Activated naive CD4-positive, alpha-beta T cell treated with anti-CD3 and anti-CD28 coated beads, Interleukin-2, amount 50 U/mL, for 24 hours (primary cell): Measurements from ENCODE around the gene PNPLA1.

Experiments used
- H3K27ac Mint-ChIP-seq: one replicate; pipeline ENCODE4 v1.8.0; 2021; ENCODE audit warnings: mild to moderate bottlenecking, mixed read lengths
- H3K27me3 Mint-ChIP-seq: one replicate; pipeline ENCODE4 v1.8.0; 2021; ENCODE audit warnings: mixed read lengths
- H3K36me3 Mint-ChIP-seq: one replicate; pipeline ENCODE4 v1.8.0; 2021; ENCODE audit warnings: mixed read lengths
- H3K4me1 Mint-ChIP-seq: one replicate; pipeline ENCODE4 v1.8.0; 2021; ENCODE audit warnings: mixed read lengths
- H3K4me3 Mint-ChIP-seq: one replicate; pipeline ENCODE4 v1.8.0; 2021; ENCODE audit warnings: mild to moderate bottlenecking, mixed read lengths
- H3K9me3 Mint-ChIP-seq: one replicate; pipeline ENCODE4 v1.8.0; 2021; ENCODE audit warnings: mixed read lengths

The PNPLA1 gene

GRCh38 chr6:36314221-36315014 is 44.6 kb downstream of the PNPLA1 start:
- Mint-ChIP-seq H3K27ac (no peak overlapping the region), H3K27me3 (no peaks in the 10 kb centered on the region), H3K9me3 (no peaks in the 10 kb centered on the region), H3K4me3 (no peak overlapping the region), H3K36me3 (no peaks in the 10 kb centered on the region), H3K4me1 (no peaks in the 10 kb centered on the region)

- Mint-ChIP-seq H3K27me3 (no peaks in the 10 kb centered on the region), H3K4me1 (no peaks in the 10 kb centered on the region), H3K27ac (no peak overlapping the region), H3K9me3 (no peaks in the 10 kb centered on the region), H3K36me3 (no peaks in the 10 kb centered on the region), H3K4me3 (no peak overlapping the region)
Observed at GRCh38 chr6:36315921-36316320, 46.1 kb downstream of the PNPLA1 start.

GRCh38 chr6:36317623-36318022 is 47.8 kb downstream of the PNPLA1 start:
- no peak overlapping the region for H3K4me3 Mint-ChIP-seq

GRCh38 chr6:36318690-36319435 is 49.0 kb downstream of the PNPLA1 start:
- Mint-ChIP-seq H3K4me1 (no peaks in the 10 kb centered on the region), H3K27me3 (no peaks in the 10 kb centered on the region), H3K9me3 (no peaks in the 10 kb centered on the region), H3K4me3 (no peak overlapping the region), H3K36me3 (no peaks in the 10 kb centered on the region), H3K27ac (no peak overlapping the region)

More at GRCh38 chr6:36317623-36318022, 47.8 kb downstream of the PNPLA1 start:
- no peaks in the 10 kb centered on the region for H3K9me3 Mint-ChIP-seq
- H3K36me3 Mint-ChIP-seq: no peaks in the 10 kb centered on the region
- no peak overlapping the region for H3K27ac Mint-ChIP-seq
- no peaks in the 10 kb centered on the region for H3K27me3 Mint-ChIP-seq
- H3K4me1 Mint-ChIP-seq: no peaks in the 10 kb centered on the region

- H3K4me1 Mint-ChIP-seq: no peaks in the 10 kb centered on the region
Observed at GRCh38 chr6:36319436-36319762, 49.5 kb downstream of the PNPLA1 start.

GRCh38 chr6:36319821-36320220 is 50.0 kb downstream of the PNPLA1 start:
- no peak overlapping the region for H3K27ac Mint-ChIP-seq
- no peaks in the 10 kb centered on the region for H3K27me3 Mint-ChIP-seq
- no peaks in the 10 kb centered on the region for H3K4me1 Mint-ChIP-seq
- H3K4me3 Mint-ChIP-seq: no peak overlapping the region
- H3K9me3 Mint-ChIP-seq: no peaks in the 10 kb centered on the region
- H3K36me3 Mint-ChIP-seq: no peaks in the 10 kb centered on the region

More at GRCh38 chr6:36319436-36319762, 49.5 kb downstream of the PNPLA1 start:
- Mint-ChIP-seq H3K27me3 (no peaks in the 10 kb centered on the region), H3K36me3 (no peaks in the 10 kb centered on the region), H3K9me3 (no peaks in the 10 kb centered on the region), H3K27ac (no peak overlapping the region), H3K4me3 (no peak overlapping the region)

GRCh38 chr6:36320475-36320874 is 50.6 kb downstream of the PNPLA1 start:
- no peaks in the 10 kb centered on the region for H3K27me3 Mint-ChIP-seq
- no peaks in the 10 kb centered on the region for H3K36me3 Mint-ChIP-seq
- H3K27ac Mint-ChIP-seq: no peak overlapping the region

GRCh38 chr6:36322591-36322990 is 52.7 kb downstream of the PNPLA1 start:
- no peaks in the 10 kb centered on the region for H3K4me1 Mint-ChIP-seq

More at GRCh38 chr6:36320475-36320874, 50.6 kb downstream of the PNPLA1 start:
- Mint-ChIP-seq H3K4me3 (no peak overlapping the region), H3K9me3 (no peaks in the 10 kb centered on the region), H3K4me1 (no peaks in the 10 kb centered on the region)

GRCh38 chr6:36323062-36323461 is 53.2 kb downstream of the PNPLA1 start:
- H3K9me3 Mint-ChIP-seq: no peaks in the 10 kb centered on the region
- H3K27me3 Mint-ChIP-seq: no peaks in the 10 kb centered on the region
- no peak overlapping the region for H3K27ac Mint-ChIP-seq
- H3K4me1 Mint-ChIP-seq: no peaks in the 10 kb centered on the region
- no peak overlapping the region for H3K4me3 Mint-ChIP-seq
- no peaks in the 10 kb centered on the region for H3K36me3 Mint-ChIP-seq

More at GRCh38 chr6:36322591-36322990, 52.7 kb downstream of the PNPLA1 start:
- H3K27ac Mint-ChIP-seq: no peak overlapping the region
- H3K9me3 Mint-ChIP-seq: no peaks in the 10 kb centered on the region
- no peaks in the 10 kb centered on the region for H3K27me3 Mint-ChIP-seq
- no peak overlapping the region for H3K4me3 Mint-ChIP-seq
- H3K36me3 Mint-ChIP-seq: no peaks in the 10 kb centered on the region

- no peak overlapping the region for H3K4me3 Mint-ChIP-seq
- no peaks in the 10 kb centered on the region for H3K27me3 Mint-ChIP-seq
- no peaks in the 10 kb centered on the region for H3K4me1 Mint-ChIP-seq
- H3K36me3 Mint-ChIP-seq: no peaks in the 10 kb centered on the region
- H3K27ac Mint-ChIP-seq: no peak overlapping the region
- no peaks in the 10 kb centered on the region for H3K9me3 Mint-ChIP-seq
Observed at GRCh38 chr6:36324191-36324590, 54.3 kb downstream of the PNPLA1 start.

- H3K36me3 Mint-ChIP-seq: no peaks in the 10 kb centered on the region
- H3K4me3 Mint-ChIP-seq: no peak overlapping the region
- no peak overlapping the region for H3K27ac Mint-ChIP-seq
- H3K27me3 Mint-ChIP-seq: no peaks in the 10 kb centered on the region
- no peaks in the 10 kb centered on the region for H3K9me3 Mint-ChIP-seq
- H3K4me1 Mint-ChIP-seq: no peaks in the 10 kb centered on the region
Observed at GRCh38 chr6:36324715-36325114, 54.9 kb downstream of the PNPLA1 start.

- Mint-ChIP-seq H3K36me3 (no peaks in the 10 kb centered on the region), H3K27me3 (no peaks in the 10 kb centered on the region), H3K27ac (no peak overlapping the region), H3K4me1 (no peaks in the 10 kb centered on the region), H3K9me3 (no peaks in the 10 kb centered on the region), H3K4me3 (no peak overlapping the region)
Observed at GRCh38 chr6:36326356-36326995, 56.6 kb downstream of the PNPLA1 start.

- H3K4me3 Mint-ChIP-seq: no peak overlapping the region
- H3K4me1 Mint-ChIP-seq: no peaks in the 10 kb centered on the region
- H3K27ac Mint-ChIP-seq: no peak overlapping the region
- no peaks in the 10 kb centered on the region for H3K36me3 Mint-ChIP-seq
- H3K27me3 Mint-ChIP-seq: no peaks in the 10 kb centered on the region
- H3K9me3 Mint-ChIP-seq: no peaks in the 10 kb centered on the region
Observed at GRCh38 chr6:36327226-36327918, 57.5 kb downstream of the PNPLA1 start.

- Mint-ChIP-seq H3K27ac (no peak overlapping the region), H3K27me3 (no peaks in the 10 kb centered on the region), H3K4me3 (no peak overlapping the region), H3K4me1 (no peaks in the 10 kb centered on the region), H3K9me3 (no peaks in the 10 kb centered on the region), H3K36me3 (no peaks in the 10 kb centered on the region)
Observed at GRCh38 chr6:36327919-36328236, 58.0 kb downstream of the PNPLA1 start.

GRCh38 chr6:36328600-36328999 is 58.7 kb downstream of the PNPLA1 start:
- Mint-ChIP-seq H3K4me1 (no peaks in the 10 kb centered on the region), H3K9me3 (no peaks in the 10 kb centered on the region), H3K36me3 (no peaks in the 10 kb centered on the region), H3K27me3 (no peaks in the 10 kb centered on the region), H3K27ac (no peak overlapping the region), H3K4me3 (no peak overlapping the region)
